NCI-H524 treated with DMSO at 0.1 percent for 48 hours (cell line): ENCODE results near the gene PSEN2.

Experiments
- DNase-seq: peaks from one replicate; lab custom pipeline; 2025; lab: John Stamatoyannopoulos, UW

Gene PSEN2

GRCh38 chr1:226886122-226886901, 15.9 kb downstream of the PSEN2 start:
- peak; percentile 24 for DNase-seq

GRCh38 chr1:226887006-226887405, 16.6 kb downstream of the PSEN2 start:
- peak; percentile 90 for DNase-seq

- no peak for DNase-seq
Measured at GRCh38 chr1:226888021-226888420, 17.6 kb downstream of the PSEN2 start.

- DNase-seq: no peak
Measured at GRCh38 chr1:226888816-226889215, 18.4 kb downstream of the PSEN2 start.

- DNase-seq: no peak
Measured at GRCh38 chr1:226889616-226890330, 19.4 kb downstream of the PSEN2 start.

GRCh38 chr1:226890331-226891108, 20.1 kb downstream of the PSEN2 start:
- DNase-seq: no peak

GRCh38 chr1:226891346-226891745, 20.9 kb downstream of the PSEN2 start:
- no peak for DNase-seq

- no peak for DNase-seq
Measured at GRCh38 chr1:226891846-226892523, 21.6 kb downstream of the PSEN2 start.

- DNase-seq: no peak
Measured at GRCh38 chr1:226892524-226892875, 22.1 kb downstream of the PSEN2 start.

- no peak for DNase-seq
Measured at GRCh38 chr1:226893936-226894335, 23.5 kb downstream of the PSEN2 start.

- no peak for DNase-seq
Measured at GRCh38 chr1:226894826-226895225, 24.4 kb downstream of the PSEN2 start.

- DNase-seq: no peak
Measured at GRCh38 chr1:226895644-226896043, 25.2 kb downstream of the PSEN2 start.

GRCh38 chr1:226898246-226898645, 27.8 kb downstream of the PSEN2 start:
- no peak for DNase-seq

- DNase-seq: no peak
Measured at GRCh38 chr1:226901421-226901820, 31.0 kb downstream of the PSEN2 start.

GRCh38 chr1:226902601-226903000, 32.2 kb downstream of the PSEN2 start:
- DNase-seq: no peak

- no peak for DNase-seq
Measured at GRCh38 chr1:226903819-226904716, 33.7 kb downstream of the PSEN2 start.

GRCh38 chr1:226904772-226905171, 34.4 kb downstream of the PSEN2 start:
- no peak for DNase-seq

- no peak for DNase-seq
Measured at GRCh38 chr1:226908419-226908818, 38.0 kb downstream of the PSEN2 start.

GRCh38 chr1:226908913-226909312, 38.5 kb downstream of the PSEN2 start:
- DNase-seq: no peak

- peak; percentile 8 for DNase-seq
Measured at GRCh38 chr1:226912587-226913176, 42.3 kb downstream of the PSEN2 start.

- DNase-seq: no peak
Measured at GRCh38 chr1:226915672-226915995, 45.2 kb downstream of the PSEN2 start.
